ENCODE data around the gene NPBWR2.
"Not testable (repeated sequence)": the region's sequence is repeated elsewhere in the genome, so short reads cannot be mapped to it uniquely, and the experiment has no call there.

NPBWR2 gene

GRCh38 chr20:64144144-64144912 lies 37.0 kb upstream of the NPBWR2 start:
- DNase-seq, result no peak

- DNase-seq, result no peak
These were observed 35.8 kb upstream of the NPBWR2 start for GRCh38 chr20:64143018-64143801.

GRCh38 chr20:64142590-64142989 lies 35.2 kb upstream of the NPBWR2 start:
- DNase-seq, result no peak

GRCh38 chr20:64140956-64141355 lies 33.6 kb upstream of the NPBWR2 start:
- DNase-seq, result no peak

- DNase-seq, result no peak
These were observed 32.9 kb upstream of the NPBWR2 start for GRCh38 chr20:64140061-64140931.

GRCh38 chr20:64139199-64140060 lies 32.1 kb upstream of the NPBWR2 start:
- no peak for DNase-seq

- no peak for DNase-seq
These were observed 31.0 kb upstream of the NPBWR2 start for GRCh38 chr20:64138276-64138815.

- no peak for DNase-seq
These were observed 30.2 kb upstream of the NPBWR2 start for GRCh38 chr20:64137598-64138031.

- DNase-seq, result no peak
These were observed 28.8 kb upstream of the NPBWR2 start for GRCh38 chr20:64136004-64136710.

GRCh38 chr20:64134744-64135143 lies 27.4 kb upstream of the NPBWR2 start:
- not testable (repeated sequence) for DNase-seq

GRCh38 chr20:64133951-64134407 lies 26.6 kb upstream of the NPBWR2 start:
- no peak for DNase-seq

- no peak for DNase-seq
These were observed 24.0 kb upstream of the NPBWR2 start for GRCh38 chr20:64131406-64131805.

GRCh38 chr20:64130876-64131275 lies 23.5 kb upstream of the NPBWR2 start:
- no peak for DNase-seq

- DNase-seq, result no peak
These were observed 22.9 kb upstream of the NPBWR2 start for GRCh38 chr20:64130271-64130670.

GRCh38 chr20:64129146-64129782 lies 21.9 kb upstream of the NPBWR2 start:
- DNase-seq, result no peak

GRCh38 chr20:64123517-64123916 lies 16.2 kb upstream of the NPBWR2 start:
- DNase-seq, result not testable (repeated sequence)

GRCh38 chr20:64122927-64123326 lies 15.6 kb upstream of the NPBWR2 start:
- DNase-seq, result not testable (repeated sequence)

- no peak for DNase-seq
These were observed 14.2 kb upstream of the NPBWR2 start for GRCh38 chr20:64121586-64121985.

- peak; percentile 39 for DNase-seq
These were observed 12.4 kb upstream of the NPBWR2 start for GRCh38 chr20:64119681-64120341.

Measured in right kidney (tissue), 1 donor.